Gastrocnemius medialis (tissue), 4 donors: ENCODE results near the gene ATM.

Experiments
- CTCF ChIP-seq, 5 experiments: fragments of 450-650 bp in 3 of 5; fragments of 200-600 bp in 2 of 5; sonication (generic) in 2 of 5; IDR thresholded peaks in 4 of 5; conservative IDR thresholded peaks in 1 of 5; 1 replicate in 4 of 5; 2 replicates in 1 of 5; pipeline ENCODE4 v1.5.1; 2016 to 2019; ENCODE audit warnings: antibody characterized with exemption in 5 of 5, mild to moderate bottlenecking in 3 of 5, moderate library complexity in 3 of 5
- POLR2A ChIP-seq, 2 donors: fragments of 450-650 bp; IDR thresholded peaks; one replicate each; pipeline ENCODE4 v1.6.1; 2017; ENCODE audit warnings: antibody characterized with exemption in 2 of 2, mild to moderate bottlenecking in 2 of 2, moderate library complexity in 2 of 2

- TF ChIP-seq CTCF (IDR thresholded peaks at IDR 0.05 in 4 of 5, conservative IDR thresholded peaks at IDR 0.05 in 1 of 5) = no peak
- TF ChIP-seq POLR2A (IDR thresholded peaks at IDR 0.05) = no peak
Measured at GRCh38 chr11:108324587-108324986, 101.7 kb downstream of the ATM start.
